ENCODE data around the gene DNAH2.

The DNAH2 gene

DNA sequence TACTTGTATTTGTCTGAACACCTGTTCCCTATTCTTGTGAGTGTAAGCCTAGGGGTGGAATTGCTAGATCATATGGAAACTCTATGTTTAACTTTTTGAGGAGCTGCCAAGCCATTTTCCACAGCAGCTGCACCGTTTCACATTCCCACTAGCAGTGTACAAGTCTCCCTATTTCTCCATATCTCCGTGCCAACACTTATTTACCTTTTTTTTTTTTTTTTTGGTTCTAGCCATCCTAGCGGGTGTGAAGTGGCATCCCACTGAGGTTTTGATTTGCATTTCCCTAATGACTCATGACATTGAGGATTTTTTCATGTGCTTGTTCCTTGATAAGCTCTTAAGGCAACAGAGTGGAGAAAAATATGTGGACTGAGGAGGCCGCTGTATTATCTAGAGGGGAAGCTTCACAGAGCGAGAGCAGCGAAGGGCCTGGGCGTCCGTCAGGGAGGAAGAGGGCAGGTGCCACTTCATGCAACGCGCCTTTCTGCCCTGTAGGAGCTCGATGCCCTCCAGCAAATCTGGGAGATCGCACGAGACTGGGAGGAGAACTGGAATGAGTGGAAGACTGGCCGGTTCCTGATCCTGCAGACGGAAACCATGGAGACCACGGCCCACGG lies 50.0 kb downstream of the DNAH2 start:
- DNase-seq, result no peak
- Histone ChIP-seq H3K27me3 (replicated peaks) (no peaks in the 10 kb centered on the region), H3K27ac (no peak overlapping the region), H3K4me3 (ENCODE audit: low read depth, low read length) (no peak overlapping the region), H3K36me3 (replicated peaks) (no peaks in the 10 kb centered on the region)
- TF ChIP-seq, protein P1, sequence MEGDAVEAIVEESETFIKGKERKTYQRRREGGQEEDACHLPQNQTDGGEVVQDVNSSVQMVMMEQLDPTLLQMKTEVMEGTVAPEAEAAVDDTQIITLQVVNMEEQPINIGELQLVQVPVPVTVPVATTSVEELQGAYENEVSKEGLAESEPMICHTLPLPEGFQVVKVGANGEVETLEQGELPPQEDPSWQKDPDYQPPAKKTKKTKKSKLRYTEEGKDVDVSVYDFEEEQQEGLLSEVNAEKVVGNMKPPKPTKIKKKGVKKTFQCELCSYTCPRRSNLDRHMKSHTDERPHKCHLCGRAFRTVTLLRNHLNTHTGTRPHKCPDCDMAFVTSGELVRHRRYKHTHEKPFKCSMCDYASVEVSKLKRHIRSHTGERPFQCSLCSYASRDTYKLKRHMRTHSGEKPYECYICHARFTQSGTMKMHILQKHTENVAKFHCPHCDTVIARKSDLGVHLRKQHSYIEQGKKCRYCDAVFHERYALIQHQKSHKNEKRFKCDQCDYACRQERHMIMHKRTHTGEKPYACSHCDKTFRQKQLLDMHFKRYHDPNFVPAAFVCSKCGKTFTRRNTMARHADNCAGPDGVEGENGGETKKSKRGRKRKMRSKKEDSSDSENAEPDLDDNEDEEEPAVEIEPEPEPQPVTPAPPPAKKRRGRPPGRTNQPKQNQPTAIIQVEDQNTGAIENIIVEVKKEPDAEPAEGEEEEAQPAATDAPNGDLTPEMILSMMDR (IDR thresholded peaks at IDR 0.05; ENCODE audit: low read depth, low read length, missing control alignments), result no peak
- in situ Hi-C loops (cut with HindIII; ENCODE audit: low pct_ligation_motif_present, low sequenced_read_pairs), result no loop called here

DNA sequence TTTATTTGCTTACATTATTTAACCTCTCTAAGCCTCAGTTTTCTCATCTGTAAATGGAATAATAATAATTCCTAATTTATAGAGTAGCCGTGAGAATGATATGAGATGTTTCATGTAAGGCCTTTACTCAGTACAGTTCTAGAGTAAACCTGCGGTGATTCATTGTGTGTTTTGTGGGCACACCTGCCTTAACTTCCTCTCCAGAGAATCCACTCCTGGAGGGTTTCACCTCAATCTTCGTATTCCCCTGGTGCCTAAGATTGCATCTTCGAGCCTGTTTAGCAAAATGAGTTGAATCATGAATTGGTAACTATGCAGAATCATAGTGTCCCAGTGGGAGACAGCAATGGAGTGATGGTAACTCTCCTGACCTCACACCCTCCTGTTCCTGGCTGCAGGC lies 52.3 kb downstream of the DNAH2 start:
- Histone ChIP-seq H3K36me3 (replicated peaks) (no peaks in the 10 kb centered on the region), H3K27me3 (replicated peaks) (no peaks in the 10 kb centered on the region), H3K27ac (no peak overlapping the region), H3K4me3 (ENCODE audit: low read depth, low read length) (no peak overlapping the region)
- TF ChIP-seq, protein P1 (IDR thresholded peaks at IDR 0.05; ENCODE audit: low read depth, low read length, missing control alignments), result no peak
- no peak for DNase-seq
- in situ Hi-C loops (cut with HindIII; ENCODE audit: low pct_ligation_motif_present, low sequenced_read_pairs), result no loop called here

GRCh38 chr17:7774055-7774521 lies 56.5 kb downstream of the DNAH2 start:
- TF ChIP-seq, protein P1 (IDR thresholded peaks at IDR 0.05; ENCODE audit: low read depth, low read length, missing control alignments), result no peak
- Histone ChIP-seq H3K27ac (no peak overlapping the region), H3K27me3 (replicated peaks) (no peaks in the 10 kb centered on the region), H3K4me3 (ENCODE audit: low read depth, low read length) (no peak overlapping the region), H3K36me3 (replicated peaks) (no peaks in the 10 kb centered on the region)
- in situ Hi-C loops (cut with HindIII; ENCODE audit: low pct_ligation_motif_present, low sequenced_read_pairs), result no loop called here
- DNase-seq, result peak; percentile 57

DNA sequence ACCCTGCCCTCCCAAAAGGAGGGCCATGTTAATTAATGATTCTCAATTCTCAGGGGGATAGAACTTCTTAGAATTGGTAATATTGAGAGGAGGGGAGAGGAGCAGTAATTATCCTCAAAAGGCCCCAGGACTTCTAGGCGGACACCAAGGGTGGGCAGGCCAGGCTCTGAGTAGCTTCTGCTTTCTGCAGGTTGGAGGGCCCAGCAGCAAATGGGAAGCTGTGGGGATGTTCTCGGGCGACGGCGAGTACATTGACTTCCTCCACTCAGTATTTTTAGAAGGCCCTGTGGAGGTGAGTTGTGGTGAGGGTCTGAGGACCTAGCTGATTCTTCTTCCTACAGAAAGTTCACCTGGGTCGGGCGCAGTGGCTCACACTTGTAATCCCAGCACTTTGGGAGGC lies 57.5 kb downstream of the DNAH2 start:
- Histone ChIP-seq H3K27me3 (replicated peaks) (no peaks in the 10 kb centered on the region), H3K36me3 (replicated peaks) (no peaks in the 10 kb centered on the region), H3K4me3 (ENCODE audit: low read depth, low read length) (no peak overlapping the region), H3K27ac (no peak overlapping the region)
- TF ChIP-seq, protein P1 (IDR thresholded peaks at IDR 0.05; ENCODE audit: low read depth, low read length, missing control alignments), result no peak
- DNase-seq, result no peak
- in situ Hi-C loops (cut with HindIII; ENCODE audit: low pct_ligation_motif_present, low sequenced_read_pairs), result no loop called here

GRCh38 chr17:7777017-7777416 lies 59.5 kb downstream of the DNAH2 start:
- in situ Hi-C loops (cut with HindIII; ENCODE audit: low pct_ligation_motif_present, low sequenced_read_pairs), result no loop called here
- Histone ChIP-seq H3K4me3 (ENCODE audit: low read depth, low read length) (no peak overlapping the region), H3K27me3 (replicated peaks) (no peaks in the 10 kb centered on the region), H3K27ac (no peak overlapping the region), H3K36me3 (replicated peaks) (no peaks in the 10 kb centered on the region)
- TF ChIP-seq, protein P1 (IDR thresholded peaks at IDR 0.05; ENCODE audit: low read depth, low read length, missing control alignments), result no peak
- no peak for DNase-seq

- DNase-seq, result no peak
- no peaks in the 10 kb centered on the region for H3K27me3 ChIP-seq (replicated peaks)
- TF ChIP-seq, protein P1 (IDR thresholded peaks at IDR 0.05; ENCODE audit: low read depth, low read length, missing control alignments), result no peak
- H3K27ac ChIP-seq, result no peak overlapping the region
- H3K36me3 ChIP-seq (replicated peaks), result no peaks in the 10 kb centered on the region
- in situ Hi-C loops (cut with HindIII; ENCODE audit: low pct_ligation_motif_present, low sequenced_read_pairs), result no loop called here
- no peak overlapping the region for H3K4me3 ChIP-seq (ENCODE audit: low read depth, low read length)
Observed at GRCh38 chr17:7780736-7781135, 63.2 kb downstream of the DNAH2 start.

Data from brain microvascular endothelial cell (primary cell).